ENCODE results near the gene ZNF836.

- TF ChIP-seq CTCF (IDR thresholded peaks at IDR 0.05) (no peak), POLR2A (IDR thresholded peaks at IDR 0.05) (no peak)
These were observed 20.0 kb upstream of the ZNF836 start for GRCh38 chr19:52191389-52191788.

All from heart left ventricle (tissue), 13 donors.